GM19240 (cell line): ENCODE results near the gene TMTC2.

Source experiments
- DNase-seq: peaks from one replicate; pipeline ENCODE4 v3.0.0; 2011; ENCODE audit warnings: low spot score; ENCODE audit not compliant: insufficient read length

Gene TMTC2

GRCh38 chr12:82686168-82687020 is at the start of gene TMTC2:
TMTC2 (plus strand) TSS chr12:82686906.
- peak; percentile 58 for DNase-seq

GRCh38 chr12:82638324-82638723 is 48.4 kb upstream of the TMTC2 start:
- no peak for DNase-seq

GRCh38 chr12:82644896-82645295 is 41.8 kb upstream of the TMTC2 start:
- DNase-seq, result no peak

- no peak for DNase-seq
These were observed 41.3 kb upstream of the TMTC2 start for GRCh38 chr12:82645414-82645813.

GRCh38 chr12:82647853-82648252 is 38.9 kb upstream of the TMTC2 start:
- no peak for DNase-seq

- DNase-seq, result no peak
These were observed 38.3 kb upstream of the TMTC2 start for GRCh38 chr12:82648259-82648909.

- DNase-seq, result no peak
These were observed 35.9 kb upstream of the TMTC2 start for GRCh38 chr12:82650627-82651337.

GRCh38 chr12:82651489-82651888 is 35.2 kb upstream of the TMTC2 start:
- DNase-seq, result no peak

- no peak for DNase-seq
These were observed 34.6 kb upstream of the TMTC2 start for GRCh38 chr12:82652071-82652470.

- DNase-seq, result no peak
These were observed 31.0 kb upstream of the TMTC2 start for GRCh38 chr12:82655751-82656150.

GRCh38 chr12:82659343-82660207 is 27.1 kb upstream of the TMTC2 start:
- no peak for DNase-seq

GRCh38 chr12:82660541-82661325 is 26.0 kb upstream of the TMTC2 start:
- DNase-seq, result no peak

- no peak for DNase-seq
These were observed 22.8 kb upstream of the TMTC2 start for GRCh38 chr12:82663893-82664292.

GRCh38 chr12:82665142-82665923 is 21.4 kb upstream of the TMTC2 start:
- no peak for DNase-seq

- no peak for DNase-seq
These were observed 19.9 kb upstream of the TMTC2 start for GRCh38 chr12:82666830-82667229.

- DNase-seq, result no peak
These were observed 15.0 kb upstream of the TMTC2 start for GRCh38 chr12:82671673-82672195.

- no peak for DNase-seq
These were observed 13.8 kb upstream of the TMTC2 start for GRCh38 chr12:82672811-82673495.

- no peak for DNase-seq
These were observed 13.0 kb upstream of the TMTC2 start for GRCh38 chr12:82673698-82674097.

- DNase-seq, result no peak
These were observed 11.5 kb upstream of the TMTC2 start for GRCh38 chr12:82675246-82675645.
